IMR-90 (cell line): ENCODE data around the gene MARCHF6. TPM values are rescaled to one million over a fixed set of nuclear protein-coding genes. Genes with fewer than 3 reads are reported as not detected.

ENCODE experiments used
- ATAC-seq: fragments of 200-7000 bp; cut with Tn5 transposase; 2 replicates; pipeline ENCODE4 v1.9.1; 2020; ENCODE audit warnings: low read depth, mild to moderate bottlenecking, moderate library complexity
- BruUV-seq: library from RNA; stranded (reverse); fragments of 400-500 nt; replicated peaks from 2 replicates; lab custom pipeline; 2021; lab: Mats Ljungman, UMichigan
- CTCF ChIA-PET: fragments of 300-600 bp; formaldehyde crosslinking; extraction: SDS; loops from one replicate; lab custom pipeline; 2021; ENCODE audit warnings: antibody characterized with exemption; lab: Yijun Ruan, JAX
- POLR2A ChIA-PET: fragments of 300-600 bp; sonication (Branson Sonifier 250); formaldehyde crosslinking; loops from one replicate; lab custom pipeline; 2022; ENCODE audit warnings: antibody characterized with exemption; ENCODE audit not compliant: unreplicated experiment; lab: Charles Lee
- DNase-seq: peaks from one replicate; pipeline ENCODE4 v3.0.0; 2013
- H2AFZ ChIP-seq: replicated peaks from 2 replicates; pipeline ENCODE3; 2013; ENCODE audit warnings: low read length, mild to moderate bottlenecking; ENCODE audit not compliant: poor library complexity
- H2AK5ac ChIP-seq: 2 replicates; pipeline ENCODE4 v1.6.1; 2013; ENCODE audit warnings: low read depth, low read length, inconsistent platforms
- H2AK9ac ChIP-seq: replicated peaks from 2 replicates; pipeline ENCODE3; 2013; ENCODE audit warnings: mild to moderate bottlenecking, low read depth, low read length, moderate library complexity; ENCODE audit not compliant: poor library complexity
- H2BK120ac ChIP-seq: 2 replicates; pipeline ENCODE4 v1.6.1; 2013; ENCODE audit warnings: low read depth, low read length, inconsistent platforms
- H2BK15ac ChIP-seq: 3 replicates; pipeline ENCODE4 v1.6.1; 2013; ENCODE audit warnings: low read depth, low read length, inconsistent platforms
- H2BK20ac ChIP-seq: 2 replicates; pipeline ENCODE4 v1.6.1; 2013; ENCODE audit warnings: low read depth, mild to moderate bottlenecking, inconsistent platforms, low read length, moderate library complexity
- H2BK5ac ChIP-seq: 2 replicates; pipeline ENCODE4 v1.6.1; 2013; ENCODE audit warnings: mild to moderate bottlenecking, low read depth, low read length, inconsistent platforms; ENCODE audit not compliant: poor library complexity, severe bottlenecking
- H3K14ac ChIP-seq: replicated peaks from 2 replicates; pipeline ENCODE4 v1.6.1; 2013; ENCODE audit warnings: low read depth, low read length, inconsistent platforms
- H3K18ac ChIP-seq: 2 replicates; pipeline ENCODE4 v1.6.1; 2013; ENCODE audit warnings: low read depth, low read length, control low read depth
- H3K23ac ChIP-seq: 2 replicates; pipeline ENCODE4 v1.6.1; 2013; ENCODE audit warnings: low read depth, low read length, inconsistent platforms
- H3K27ac ChIP-seq: 2 replicates; pipeline ENCODE4 v1.5.1; 2013; ENCODE audit warnings: mild to moderate bottlenecking, control low read depth, low read length; ENCODE audit not compliant: insufficient read depth
- H3K27me3 ChIP-seq: 2 replicates; pipeline ENCODE4 v1.6.1; 2013; ENCODE audit warnings: low read length; ENCODE audit not compliant: control insufficient read depth, insufficient read depth
- H3K36me3 ChIP-seq: 2 replicates; pipeline ENCODE4 v1.6.1; 2013; ENCODE audit warnings: low read length, mixed read lengths; ENCODE audit not compliant: control insufficient read depth, insufficient read depth
- H3K4ac ChIP-seq: 2 replicates; pipeline ENCODE4 v1.6.1; 2013; ENCODE audit warnings: low read depth, low read length, inconsistent platforms
- H3K4me1 ChIP-seq: 2 replicates; pipeline ENCODE4 v1.6.1; 2013; ENCODE audit warnings: low read length, mixed read lengths; ENCODE audit not compliant: control insufficient read depth, insufficient read depth
- H3K4me2 ChIP-seq: 2 replicates; pipeline ENCODE4 v1.6.1; 2013; ENCODE audit warnings: low read depth, mild to moderate bottlenecking, control low read depth, low read length, moderate library complexity
- H3K4me3 ChIP-seq: 2 replicates; pipeline ENCODE4 v1.5.1; 2013; ENCODE audit warnings: low read depth, mild to moderate bottlenecking, control low read depth, low read length, moderate library complexity; ENCODE audit not compliant: insufficient read depth
- H3K56ac ChIP-seq: 2 replicates; pipeline ENCODE4 v1.6.1; 2013; ENCODE audit warnings: low read length, inconsistent platforms; ENCODE audit not compliant: insufficient read depth; ENCODE audit errors: extremely low read depth
- H3K79me1 ChIP-seq, 2 experiments: 2 replicates each; pipeline ENCODE4 v1.6.1; 2013; ENCODE audit warnings: low read length in 2 of 2, inconsistent platforms in 1 of 2, low read depth in 1 of 2
- H3K9ac ChIP-seq: 2 replicates; pipeline ENCODE4 v1.6.1; 2013; ENCODE audit warnings: low read depth, low read length, control low read depth
- H3K9me1 ChIP-seq: 2 replicates; pipeline ENCODE4 v1.6.1; 2013; ENCODE audit warnings: low read length, inconsistent platforms; ENCODE audit not compliant: insufficient read depth
- H3K9me3 ChIP-seq: 2 replicates; pipeline ENCODE4 v1.6.1; 2013; ENCODE audit warnings: low read length; ENCODE audit not compliant: control insufficient read depth, insufficient read depth
- H4K20me1 ChIP-seq: 2 replicates; pipeline ENCODE4 v1.6.1; 2013; ENCODE audit warnings: low read length, inconsistent platforms; ENCODE audit not compliant: insufficient read depth
- H4K5ac ChIP-seq: 2 replicates; pipeline ENCODE4 v1.6.1; 2013; ENCODE audit warnings: mild to moderate bottlenecking, low read depth, low read length, control low read depth
- H4K8ac ChIP-seq, 2 experiments: 2 replicates each; pipeline ENCODE4 v1.6.1; 2013; ENCODE audit warnings: low read depth in 2 of 2, low read length in 2 of 2, control low read depth in 1 of 2, inconsistent platforms in 1 of 2
- H4K91ac ChIP-seq: 2 replicates; pipeline ENCODE4 v1.6.1; 2013; ENCODE audit warnings: low read depth, low read length, inconsistent platforms; ENCODE audit not compliant: insufficient read depth
- BHLHE40 ChIP-seq: fragments of 150-350 bp; IDR thresholded peaks from 2 replicates; pipeline ENCODE4 v1.6.1; 2016; ENCODE audit warnings: mild to moderate bottlenecking, low read depth, low read length
- CEBPB ChIP-seq: IDR thresholded peaks from 2 replicates; pipeline ENCODE4 v1.6.1; 2012; ENCODE audit warnings: low read depth, low read length, improper control_type of control experiment
- CHD1 ChIP-seq: IDR thresholded peaks from 2 replicates; pipeline ENCODE4 v1.6.1; 2012; ENCODE audit warnings: low read depth, low read length, improper control_type of control experiment
- CTCF ChIP-seq: conservative IDR thresholded peaks from 2 replicates; pipeline ENCODE4 v1.5.1; 2012; ENCODE audit warnings: mild to moderate bottlenecking, low read depth, low read length, improper control_type of control experiment
- ELK1 ChIP-seq: fragments of 150-350 bp; IDR thresholded peaks from 2 replicates; pipeline ENCODE4 v1.6.1; 2016; ENCODE audit warnings: low read depth, mild to moderate bottlenecking, low read length, moderate library complexity, borderline replicate concordance
- FOS ChIP-seq: fragments of 150-350 bp; IDR thresholded peaks from 2 replicates; pipeline ENCODE4 v1.6.1; 2016; ENCODE audit warnings: low read depth, low read length
- MAZ ChIP-seq: IDR thresholded peaks from 2 replicates; pipeline ENCODE4 v1.6.1; 2012; ENCODE audit warnings: low read depth, mild to moderate bottlenecking, low read length, improper control_type of control experiment, moderate library complexity, borderline replicate concordance
- MXI1 ChIP-seq: IDR thresholded peaks from 2 replicates; pipeline ENCODE4 v1.6.1; 2012; ENCODE audit warnings: low read depth, mild to moderate bottlenecking, low read length, moderate library complexity, borderline replicate concordance
- NFE2L2 ChIP-seq: fragments of 150-350 bp; IDR thresholded peaks from 2 replicates; pipeline ENCODE4 v1.6.1; 2016; ENCODE audit warnings: low read depth, mild to moderate bottlenecking, low read length
- POLR2A ChIP-seq: IDR thresholded peaks from 2 replicates; pipeline ENCODE4 v1.6.1; 2012; ENCODE audit warnings: mild to moderate bottlenecking, low read depth, low read length
- RAD21 ChIP-seq: IDR thresholded peaks from 2 replicates; pipeline ENCODE4 v1.6.1; 2012; ENCODE audit warnings: low read length, improper control_type of control experiment
- RCOR1 ChIP-seq: IDR thresholded peaks from 2 replicates; pipeline ENCODE4 v1.6.1; 2012; ENCODE audit warnings: mild to moderate bottlenecking, low read length, improper control_type of control experiment; ENCODE audit not compliant: insufficient replicate concordance
- RFX5 ChIP-seq: IDR thresholded peaks from 2 replicates; pipeline ENCODE4 v1.8.0; 2012; ENCODE audit warnings: low read depth, mild to moderate bottlenecking, low read length, moderate library complexity
- SMC3 ChIP-seq: fragments of 150-350 bp; IDR thresholded peaks from 2 replicates; pipeline ENCODE4 v1.6.1; 2016; ENCODE audit warnings: low read depth, mild to moderate bottlenecking, antibody characterized with exemption, low read length, moderate library complexity
- USF2 ChIP-seq: fragments of 150-350 bp; IDR thresholded peaks from 2 replicates; pipeline ENCODE4 v1.6.1; 2017; ENCODE audit warnings: mild to moderate bottlenecking, antibody characterized with exemption, low read length, low read depth
- WGBS, 2 experiments: methylation state at CpG; one replicate each; pipeline versions ENCODE4 v1.1.5 to v1.1.7; 2013; ENCODE audit warnings: missing lambda C conversion rate in 2 of 2; ENCODE audit not compliant: insufficient read length in 1 of 2; ENCODE audit errors: extremely low coverage in 2 of 2; 5-methylcytosine and 5-hydroxymethylcytosine counted together
- dilution Hi-C: fragments of 300-500 bp; cut with HindIII; formaldehyde crosslinking; loops from one replicate; pipeline ENCODE4 v1.14.3; 2018; ENCODE audit warnings: low sequenced_read_pairs; ENCODE audit not compliant: unreplicated experiment
- in situ Hi-C: fragments of 300-500 bp; cut with MboI; formaldehyde crosslinking; loops from 3 replicates; pipeline ENCODE4 v1.14.3; 2019; ENCODE audit warnings: low sequenced_read_pairs, inconsistent platforms, mixed read lengths
- intact Hi-C: fragments of 100-400 bp; cut with micrococcal nuclease; formaldehyde crosslinking; loops from 2 replicates; pipeline ENCODE4 v1.10.0; 2022
- polyA plus RNA-seq, 3 experiments: library from polyadenylated mRNA; depleted of rRNA; stranded (reverse); fragments of >200 nt; gene quantifications; 2 replicates each; pipeline ENCODE4 v1.2.3, GENCODE V29; 2012; ENCODE audit warnings: low replicate concordance in 1 of 3
- total RNA-seq: library from RNA; depleted of rRNA; stranded (reverse); fragments of >200 nt; gene quantifications from 2 replicates; pipeline ENCODE4 v1.2.3, GENCODE V29; 2012

MARCHF6 gene
- total and polyA plus RNA-seq, 2 of the 4 experiments (the other 2 are of a cell fraction) = 55.2 to 62.6 TPM

GRCh38 chr5:10377081-10377480 lies 23.6 kb downstream of the MARCHF6 start:
- Histone ChIP-seq H4K8ac (no peak overlapping the region), H2BK20ac (no peak overlapping the region), H3K9me1 (peaks cover 20% of the 10 kb centered on the region), H3K27ac (no peak overlapping the region; the same call in 1 of the 2 replicates), H3K9ac (no peak overlapping the region), H4K91ac (no peak overlapping the region), H3K79me1 (peaks cover 20 to 54% of the 10 kb centered on the region in 2 experiments), H4K20me1 (peaks cover 56% of the 10 kb centered on the region), H3K4me2 (no peak overlapping the region), H2BK15ac (no peak overlapping the region), H2AFZ (no peak overlapping the region), H4K5ac (no peak overlapping the region), H3K36me3 (peaks cover 11% of the 10 kb centered on the region), H3K23ac (no peak overlapping the region), H3K56ac (no peak overlapping the region), H3K4me1 (peaks cover 3% of the 10 kb centered on the region; the same call in 1 of the 2 replicates), H3K14ac (no peak overlapping the region; the same call in 1 of the 2 replicates), H2BK5ac (no peak overlapping the region), H2BK120ac (no peak overlapping the region), H3K9me3 (no peaks in the 10 kb centered on the region), H2AK9ac (no peak overlapping the region), H3K18ac (no peak overlapping the region), H3K27me3 (no peaks in the 10 kb centered on the region), H3K4me3 (no peak overlapping the region), H2AK5ac (no peak overlapping the region), H3K4ac (no peak overlapping the region)
- dilution Hi-C loops = no loop called here
- DNase-seq (no peak), ATAC-seq (no peak)
- intact Hi-C loops = no loop called here
- in situ Hi-C loops = no loop called here
- WGBS, 2 experiments = no CpG with 5 or more reads among the region's 5 CpGs
- ChIA-PET POLR2A (no interaction called here), CTCF (interaction anchor here (0.6 kb wide), 1 partner anchor 63 kb away, joined by 3 read pairs; no protein-coding TSS in a partner anchor)
- BruUV-seq = no TSS peak
- TF ChIP-seq RCOR1 = no peak
- TF ChIP-seq ELK1 = no peak
- no peak for TF ChIP-seq FOS
- TF ChIP-seq USF2 = no peak
- no peak for TF ChIP-seq RAD21
- no peak for TF ChIP-seq POLR2A
- TF ChIP-seq SMC3 = no peak
- TF ChIP-seq MXI1 = no peak
- TF ChIP-seq CTCF = no peak
- no peak for TF ChIP-seq CHD1
- TF ChIP-seq CEBPB = no peak
- TF ChIP-seq RFX5 = no peak
- TF ChIP-seq MAZ = no peak
- TF ChIP-seq BHLHE40 = no peak
- no peak for TF ChIP-seq NFE2L2
